Neural cell (in vitro differentiated cells): ENCODE measurements around the gene LAPTM4A. TPM values are rescaled to one million over a fixed set of nuclear protein-coding genes. Genes with fewer than 3 reads are reported as not detected.
"Not testable (repeated sequence)": the region's sequence is repeated elsewhere in the genome, so short reads cannot be mapped to it uniquely, and the experiment has no call there.

Source experiments
- H2AFZ ChIP-seq: fragments of 200-600, 300-800 bp; sonication (generic), shearing (Covaris generic); 2 replicates; pipeline ENCODE4 v1.6.0; 2014; ENCODE audit warnings: low read depth, mild to moderate bottlenecking, antibody characterized with exemption, low read length, moderate library complexity
- H3F3A ChIP-seq: fragments of 200-600 bp; shearing (Covaris generic); 2 replicates; pipeline ENCODE4 v1.6.1; 2016; ENCODE audit warnings: mild to moderate bottlenecking, moderate library complexity, mixed read lengths, antibody characterized with exemption, low read length; ENCODE audit not compliant: insufficient read depth, poor library complexity, severe bottlenecking
- H3K27ac ChIP-seq: fragments of 200-600, 300-800 bp; sonication (generic), shearing (Covaris generic); 2 replicates; pipeline ENCODE4 v1.5.1; 2014; ENCODE audit warnings: mild to moderate bottlenecking, low read length, moderate library complexity
- H3K27me3 ChIP-seq: fragments of 300-800, 200-600 bp; sonication (generic), shearing (Covaris generic); 2 replicates; pipeline ENCODE4 v1.6.0; 2014; ENCODE audit warnings: mild to moderate bottlenecking, low read depth, low read length, moderate library complexity; ENCODE audit not compliant: insufficient read depth
- H3K36me3 ChIP-seq: fragments of 300-800, 200-600 bp; sonication (generic), shearing (Covaris generic); 2 replicates; pipeline ENCODE4 v1.5.1; 2014; ENCODE audit warnings: mild to moderate bottlenecking, antibody characterized with exemption, low read length, moderate library complexity; ENCODE audit not compliant: insufficient read depth
- H3K4me2 ChIP-seq: fragments of 300-800, 200-600 bp; sonication (generic), shearing (Covaris generic); 2 replicates; pipeline ENCODE4 v1.6.0; 2014; ENCODE audit warnings: mild to moderate bottlenecking, low read length
- H3K4me3 ChIP-seq: fragments of 300-800, 200-600 bp; sonication (generic), shearing (Covaris generic); 2 replicates; pipeline ENCODE4 v1.5.1; 2014; ENCODE audit warnings: mild to moderate bottlenecking, low read length, moderate library complexity
- H3K79me2 ChIP-seq: fragments of 200-600 bp; shearing (Covaris generic); replicated peaks from 2 replicates; pipeline ENCODE4 v1.6.0; 2014; ENCODE audit warnings: mild to moderate bottlenecking, low read length, moderate library complexity; ENCODE audit not compliant: insufficient read depth
- H3K9ac ChIP-seq: fragments of 300-800, 200-600 bp; sonication (generic), shearing (Covaris generic); 2 replicates; pipeline ENCODE4 v1.6.1; 2016; ENCODE audit warnings: mild to moderate bottlenecking, low read length, mixed read lengths
- H3K9me2 ChIP-seq: fragments of 200-600 bp; shearing (Covaris generic); 2 replicates; pipeline ENCODE4 v1.6.1; 2016; ENCODE audit warnings: mild to moderate bottlenecking, low read length, mixed read lengths; ENCODE audit not compliant: insufficient read depth
- H3K9me3 ChIP-seq: fragments of 200-600, 300-800 bp; sonication (generic), shearing (Covaris generic); 2 replicates; pipeline ENCODE4 v1.6.1; 2016; ENCODE audit warnings: mild to moderate bottlenecking, mixed run types, low read length, moderate library complexity, mixed read lengths
- H4K20me1 ChIP-seq: fragments of 200-600 bp; shearing (Covaris generic); 2 replicates; pipeline ENCODE4 v1.6.1; 2016; ENCODE audit warnings: mild to moderate bottlenecking, mixed run types; ENCODE audit not compliant: insufficient read depth
- CTCF ChIP-seq: fragments of 450-650 bp; IDR thresholded peaks from 2 replicates; pipeline ENCODE4 v1.5.1; 2014; ENCODE audit warnings: antibody characterized with exemption, mild to moderate bottlenecking, moderate library complexity; ENCODE audit not compliant: poor library complexity, severe bottlenecking
- EP300 ChIP-seq: fragments of 450-650 bp; conservative IDR thresholded peaks from 2 replicates; pipeline ENCODE4 v1.6.1; 2014; ENCODE audit warnings: antibody characterized with exemption, mild to moderate bottlenecking, moderate library complexity; ENCODE audit not compliant: poor library complexity, severe bottlenecking
- EZH2 ChIP-seq: fragments of 200-600, 300-800 bp; shearing (Covaris generic), sonication (generic); IDR thresholded peaks from 2 replicates; pipeline ENCODE4 v1.6.1; 2014; ENCODE audit warnings: antibody characterized with exemption, low read length, borderline replicate concordance, mild to moderate bottlenecking; ENCODE audit not compliant: insufficient read depth, poor library complexity, severe bottlenecking
- MXI1 ChIP-seq: fragments of 450-650 bp; conservative IDR thresholded peaks from 2 replicates; pipeline ENCODE4 v1.6.1; 2014; ENCODE audit warnings: antibody characterized with exemption, mild to moderate bottlenecking; ENCODE audit not compliant: poor library complexity, severe bottlenecking
- POLR2AphosphoS5 ChIP-seq: IDR thresholded peaks from 2 replicates; pipeline ENCODE4 v1.6.1; 2012
- RAD21 ChIP-seq: fragments of 450-650 bp; conservative IDR thresholded peaks from 2 replicates; pipeline ENCODE4 v1.6.1; 2014; ENCODE audit warnings: antibody characterized with exemption, mild to moderate bottlenecking, moderate library complexity
- REST ChIP-seq: IDR thresholded peaks from 2 replicates; pipeline ENCODE4 v1.6.1; 2012; ENCODE audit warnings: borderline replicate concordance
- SMC3 ChIP-seq: fragments of 450-650 bp; conservative IDR thresholded peaks from 2 replicates; pipeline ENCODE4 v1.6.1; 2014; ENCODE audit warnings: antibody characterized with exemption, mild to moderate bottlenecking, moderate library complexity; ENCODE audit not compliant: poor library complexity
- TAF1 ChIP-seq: IDR thresholded peaks from 2 replicates; pipeline ENCODE4 v1.6.1; 2012; ENCODE audit warnings: low read depth
- polyA plus RNA-seq: library from polyadenylated mRNA; depleted of rRNA; stranded (reverse); fragments of >200 nt; gene quantifications from 2 replicates; pipeline ENCODE4 v1.2.3, GENCODE V29; 2014

The LAPTM4A gene
- polyA plus RNA-seq, 1 donor from 2014 or later, result 81.7 TPM

GRCh38 chr2:20091305-20091991 lies 40.0 kb upstream of the LAPTM4A start:
- no peak overlapping the region for H3K27ac ChIP-seq
- no peaks in the 10 kb centered on the region for H3K79me2 ChIP-seq
- no peaks in the 10 kb centered on the region for H3K36me3 ChIP-seq
- H3F3A ChIP-seq, result no peaks in the 10 kb centered on the region
- no peak for TF ChIP-seq POLR2AphosphoS5
- TF ChIP-seq EP300, result no peak
- no peak for TF ChIP-seq CTCF
- TF ChIP-seq EZH2, result no peak
- no peak for TF ChIP-seq SMC3
- no peak for TF ChIP-seq REST
- TF ChIP-seq RAD21, result no peak
- TF ChIP-seq TAF1, result no peak
- no peak for TF ChIP-seq MXI1
- H3K9ac ChIP-seq, result no peak overlapping the region
- no peaks in the 10 kb centered on the region for H3K27me3 ChIP-seq
- no peak overlapping the region for H3K4me2 ChIP-seq
- H3K9me3 ChIP-seq, result no peaks in the 10 kb centered on the region
- no peaks in the 10 kb centered on the region for H3K9me2 ChIP-seq
- H4K20me1 ChIP-seq, result no peaks in the 10 kb centered on the region
- no peak overlapping the region for H2AFZ ChIP-seq
- H3K4me3 ChIP-seq, result no peak overlapping the region

- Histone ChIP-seq H3K9me3 (no peaks in the 10 kb centered on the region), H3K9me2 (no peaks in the 10 kb centered on the region), H3K4me2 (no peak overlapping the region), H3F3A (no peaks in the 10 kb centered on the region), H3K36me3 (no peaks in the 10 kb centered on the region), H3K9ac (no peak overlapping the region), H3K4me3 (no peak overlapping the region), H2AFZ (no peak overlapping the region), H4K20me1 (no peaks in the 10 kb centered on the region), H3K27me3 (no peaks in the 10 kb centered on the region), H3K79me2 (no peaks in the 10 kb centered on the region), H3K27ac (no peak overlapping the region)
- TF ChIP-seq POLR2AphosphoS5, result no peak
- no peak for TF ChIP-seq SMC3
- TF ChIP-seq CTCF, result no peak
- no peak for TF ChIP-seq MXI1
- no peak for TF ChIP-seq REST
- TF ChIP-seq RAD21, result no peak
- TF ChIP-seq TAF1, result no peak
- no peak for TF ChIP-seq EZH2
Measured at GRCh38 chr2:20089715-20090464, 38.5 kb upstream of the LAPTM4A start.

GRCh38 chr2:20085909-20086308 lies 34.5 kb upstream of the LAPTM4A start:
- H3K4me3 ChIP-seq, H3K27me3 ChIP-seq, H3K36me3 ChIP-seq, H3F3A ChIP-seq, H4K20me1 ChIP-seq, H3K9me2 ChIP-seq, H3K79me2 ChIP-seq, H3K27ac ChIP-seq, H3K9ac ChIP-seq, H3K9me3 ChIP-seq, H3K4me2 ChIP-seq, H2AFZ ChIP-seq: not testable (repeated sequence)
